HG03045 (cell line): ENCODE results near the gene GDPD3.
"Not testable (repeated sequence)": the region's sequence is repeated elsewhere in the genome, so short reads cannot be mapped to it uniquely, and the experiment has no call there.

ENCODE experiments used
- ATAC-seq: cut with Tn5 transposase; IDR thresholded peaks from one replicate; pipeline ENCODE4 v1.9.1; 2021; ENCODE audit warnings: mild to moderate bottlenecking, moderate library complexity; ENCODE audit not compliant: unreplicated experiment

Gene GDPD3

DNA sequence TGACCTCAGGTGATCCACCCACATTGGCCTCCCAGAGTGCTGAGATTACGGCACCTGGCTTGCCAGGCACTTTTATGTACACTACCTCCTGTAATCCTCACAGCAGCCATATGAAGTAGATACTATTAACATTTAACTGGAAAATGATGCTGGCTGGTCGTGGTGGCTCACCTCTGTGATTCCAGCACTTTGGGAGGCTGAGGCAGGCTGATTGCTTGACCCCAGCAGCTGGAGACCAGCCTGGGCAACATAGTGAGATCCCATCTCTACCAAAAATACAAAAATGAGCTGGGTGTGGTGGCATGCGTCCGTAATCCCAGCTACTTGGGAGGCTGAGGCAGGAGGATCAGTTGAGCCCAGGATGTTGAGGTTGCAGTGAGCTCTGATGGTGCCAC is 11.6 kb upstream of the GDPD3 start:
- no peak for ATAC-seq

DNA sequence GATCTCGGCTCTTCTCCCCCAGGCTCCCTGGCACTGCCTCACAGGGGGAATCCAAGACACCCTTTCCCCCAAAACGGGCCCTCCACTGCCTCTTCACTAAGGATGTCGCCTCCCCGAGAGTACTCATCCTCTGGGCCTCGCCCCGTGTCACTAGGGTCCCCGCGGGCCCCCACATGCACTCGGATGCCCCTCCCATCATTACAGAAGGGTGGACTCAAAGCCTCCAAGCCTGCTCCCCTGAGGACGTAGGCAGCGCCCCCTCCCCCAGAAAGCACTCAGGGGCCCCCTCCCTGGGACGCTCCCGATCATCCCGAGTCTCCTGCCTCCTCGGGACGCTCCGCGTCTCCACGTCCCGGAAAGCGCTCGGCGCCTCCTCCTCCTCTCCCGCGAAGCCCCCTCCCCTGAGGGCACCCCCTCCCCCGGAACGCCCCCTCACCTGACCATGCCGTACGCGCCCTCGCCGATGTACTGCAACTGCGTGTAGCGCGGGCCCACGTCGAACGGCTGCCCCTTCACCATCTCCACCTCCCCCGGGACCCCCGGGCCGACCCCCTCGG is 9.3 kb upstream of the GDPD3 start:
- ATAC-seq: no peak

DNA sequence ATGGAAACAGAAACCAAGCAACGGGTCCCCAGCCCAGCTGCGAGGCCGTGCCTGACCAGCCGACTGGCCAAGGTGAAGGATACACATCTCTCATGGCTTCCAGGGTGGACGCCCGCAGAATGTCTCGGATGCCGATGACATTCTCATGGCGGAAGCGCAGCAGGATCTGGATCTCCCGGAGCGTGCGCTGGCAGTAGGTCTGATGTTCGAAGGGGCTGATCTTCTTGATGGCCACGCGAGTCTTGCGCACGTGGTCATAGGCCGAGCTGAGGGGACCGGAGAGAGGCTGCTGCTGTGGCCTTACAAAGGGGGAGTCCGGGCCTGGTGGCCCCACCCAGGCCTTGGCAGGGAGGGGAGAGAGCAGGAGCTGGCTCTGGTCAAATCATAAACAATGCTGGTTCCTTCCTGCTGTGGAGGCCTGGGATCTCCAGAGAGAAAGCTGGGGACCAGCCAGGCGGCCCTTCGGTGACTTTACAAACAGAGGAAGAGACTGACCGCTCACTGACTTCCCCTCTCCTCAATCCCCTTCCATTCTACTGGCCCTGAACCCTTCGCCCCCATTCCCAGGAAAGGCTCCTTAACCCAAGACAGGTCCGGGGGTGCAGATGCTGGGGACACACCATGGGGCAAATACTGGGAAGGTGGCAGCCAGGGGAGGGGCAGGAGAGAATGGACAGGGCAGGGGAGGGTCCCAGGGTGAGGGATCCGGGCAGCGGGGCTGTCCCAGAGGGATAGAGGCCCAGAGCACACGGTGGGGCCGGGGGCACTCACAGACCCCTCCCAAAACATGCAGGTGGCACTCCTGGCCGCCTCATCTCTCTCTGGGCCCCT is 8.6 kb upstream of the GDPD3 start:
- no peak for ATAC-seq

DNA sequence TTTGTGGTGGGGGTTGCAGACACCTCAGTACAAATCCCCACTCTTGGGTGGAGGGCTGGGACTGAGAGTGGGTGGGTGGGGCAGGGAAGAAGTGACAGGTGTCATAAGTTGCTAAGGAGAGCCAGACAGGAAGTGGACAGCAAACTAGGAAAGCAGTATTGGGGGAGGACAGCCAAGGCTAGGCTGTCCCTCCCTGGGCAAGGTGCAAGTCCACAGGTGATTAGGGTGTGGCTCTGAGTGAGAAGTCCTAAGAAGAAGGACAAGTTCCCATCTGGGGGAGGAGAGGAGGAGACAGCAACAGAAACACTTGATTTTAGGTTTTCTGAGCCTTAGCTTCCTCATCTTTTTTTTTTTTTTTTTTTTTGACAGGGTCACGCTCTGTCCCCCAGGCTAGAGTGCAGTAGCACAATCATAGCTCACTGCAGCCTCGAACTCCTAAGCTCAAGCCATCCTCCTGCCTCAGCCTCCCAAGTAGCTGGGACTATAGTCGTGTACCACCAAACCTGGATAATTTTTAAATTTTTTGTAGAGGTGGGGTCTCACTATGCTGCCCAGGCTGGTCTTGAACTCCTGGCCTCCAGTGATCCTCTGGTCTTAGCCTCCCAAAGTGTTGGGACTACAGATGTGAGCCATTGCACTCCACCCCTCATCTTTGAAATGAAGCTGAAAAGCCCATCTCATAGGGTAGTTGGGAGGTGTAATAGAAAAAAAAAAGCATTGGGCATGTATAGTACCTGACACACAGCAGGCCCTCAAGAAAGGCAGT is 7.2 kb upstream of the GDPD3 start:
- no peak for ATAC-seq

DNA sequence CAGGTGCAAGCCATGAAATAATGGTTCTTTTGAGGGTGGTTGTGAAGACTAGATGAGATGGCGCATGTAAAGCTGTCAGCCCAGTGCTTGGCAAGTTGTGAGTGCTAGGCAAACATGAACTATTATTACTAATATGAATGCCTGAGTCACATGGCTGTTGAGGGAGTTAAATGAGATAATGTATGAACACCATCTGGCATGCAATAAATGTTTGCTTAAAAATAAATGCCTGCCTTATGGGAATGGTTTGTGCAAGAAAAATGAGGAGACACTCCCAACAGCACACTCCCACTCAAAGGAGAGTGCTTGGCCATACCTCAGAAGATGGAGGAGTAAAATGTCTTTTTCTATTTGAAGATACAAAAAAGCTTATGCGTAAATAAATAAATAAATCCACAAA is 6.1 kb upstream of the GDPD3 start:
- no peak for ATAC-seq

DNA sequence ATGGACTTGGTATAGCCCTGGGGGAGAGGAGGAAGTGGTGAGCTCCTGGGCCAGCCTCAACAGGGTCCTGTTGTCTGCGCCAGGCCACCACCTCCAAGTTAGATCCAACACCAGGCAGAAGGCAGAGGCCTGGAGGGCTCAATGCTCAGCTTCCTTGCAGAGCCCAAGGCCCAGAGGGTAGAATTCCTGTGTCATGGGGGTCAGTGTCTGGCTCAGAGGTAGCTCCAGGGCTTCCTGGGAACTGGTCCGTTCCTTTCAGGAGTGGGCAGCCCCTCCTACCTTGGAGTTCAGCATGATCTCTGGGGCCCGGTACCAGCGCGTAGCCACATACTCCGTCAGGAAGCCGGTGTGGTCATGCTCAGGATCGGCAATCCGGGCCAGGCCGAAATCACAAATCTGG is 4.4 kb upstream of the GDPD3 start:
- ATAC-seq: no peak

DNA sequence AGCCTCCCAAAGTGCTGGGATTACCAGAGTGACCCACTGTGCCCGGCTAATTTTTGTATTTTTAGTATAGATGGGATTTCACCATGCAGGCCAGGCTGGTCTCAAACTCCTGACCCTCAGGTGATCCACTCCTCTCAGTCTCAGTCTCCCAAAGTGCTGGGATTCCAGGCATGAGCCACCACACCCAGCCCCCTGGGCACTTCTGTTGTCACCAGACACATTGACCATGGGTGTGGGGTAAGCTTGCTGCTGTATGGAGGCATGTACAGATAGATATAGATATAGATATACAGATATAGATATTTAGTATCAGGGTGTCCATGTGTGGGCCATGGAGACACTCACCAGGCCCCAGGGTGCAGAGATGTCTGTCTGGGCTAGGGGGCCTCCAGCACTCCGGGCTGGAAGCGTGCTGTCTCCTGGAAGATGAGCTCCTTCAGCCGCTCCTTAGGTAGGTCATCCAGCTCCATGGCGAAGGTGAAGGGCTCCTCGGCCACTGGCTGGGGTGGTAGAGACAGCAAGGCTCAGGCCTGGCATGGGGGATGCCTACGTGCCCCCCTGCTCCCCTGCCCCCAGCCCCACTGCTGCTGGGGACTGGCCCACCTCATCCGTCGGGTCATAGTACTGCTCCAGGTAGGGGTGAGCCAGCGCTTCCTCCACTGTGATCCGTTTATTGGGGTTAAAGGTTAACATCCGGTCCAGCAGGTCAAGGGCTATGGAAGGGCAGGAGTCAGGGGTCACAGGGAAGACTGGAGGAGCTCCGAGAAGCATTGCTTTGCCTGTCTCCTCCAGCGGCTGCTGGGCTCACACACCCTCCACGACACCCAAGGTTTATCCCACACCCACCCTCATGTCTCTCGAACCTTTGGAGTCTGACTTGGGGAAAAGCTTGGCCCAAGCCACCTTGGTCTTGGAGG is 3.2 kb upstream of the GDPD3 start:
- ATAC-seq: no peak

DNA sequence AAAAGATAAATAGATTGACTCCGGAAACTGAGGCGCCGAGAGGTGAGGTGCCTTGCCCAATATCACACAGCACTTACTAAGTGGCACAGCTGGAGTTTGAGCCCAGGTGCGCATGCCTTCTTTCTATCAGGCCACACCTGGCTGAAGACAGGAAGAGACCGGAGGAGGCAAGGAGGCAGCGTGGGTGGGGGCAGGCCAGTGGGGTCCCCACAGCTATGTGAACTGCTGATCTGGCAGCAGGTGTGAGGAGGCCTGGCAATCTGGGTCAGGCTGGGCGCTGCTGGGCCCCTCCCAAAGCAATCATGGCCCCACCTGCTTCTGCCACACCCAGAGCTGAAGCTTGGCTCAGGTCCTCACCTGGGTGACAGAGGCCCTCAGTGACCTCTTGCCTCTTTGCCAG is 1.9 kb upstream of the GDPD3 start:
- no peak for ATAC-seq

DNA sequence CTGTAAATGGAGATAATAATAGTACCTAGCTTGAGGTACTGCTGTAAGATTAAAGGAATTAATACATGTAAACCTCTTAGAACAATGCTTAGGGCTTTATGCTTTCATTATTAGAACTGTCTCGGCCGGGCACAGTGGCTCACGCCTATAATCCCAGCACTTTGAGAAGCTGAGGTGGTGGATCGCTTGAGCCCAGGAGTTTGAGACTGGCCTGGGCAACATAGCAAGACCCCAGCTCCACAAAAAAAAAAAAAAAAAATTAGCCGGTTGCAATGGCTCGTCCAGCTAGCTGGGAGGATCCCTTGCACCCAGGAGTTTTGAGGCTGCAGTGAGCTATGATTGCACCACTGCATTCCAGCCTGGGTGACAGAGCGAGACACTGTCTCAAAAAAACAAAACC is 1.5 kb upstream of the GDPD3 start:
- ATAC-seq: not testable (repeated sequence)

DNA sequence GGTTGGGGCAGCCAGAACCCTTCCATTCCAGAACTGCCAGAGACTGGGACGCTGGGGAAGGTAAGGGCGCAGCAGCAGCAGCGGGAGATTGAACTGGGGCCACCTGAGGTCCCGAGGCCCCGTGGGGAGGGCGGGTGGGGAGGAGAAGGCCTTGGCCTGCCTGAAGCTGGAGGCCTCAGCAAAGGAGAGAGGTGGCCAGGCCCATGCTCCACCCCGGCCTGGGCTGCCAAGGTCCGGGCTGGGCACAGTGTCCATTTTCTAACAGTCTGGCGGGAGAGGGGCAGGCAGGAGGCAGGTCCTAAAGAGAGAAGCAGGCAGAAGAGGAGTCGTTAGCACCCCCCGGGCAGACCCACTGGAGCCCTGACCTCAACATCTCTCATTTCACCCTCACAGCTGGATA is 1.1 kb upstream of the GDPD3 start:
- no peak for ATAC-seq

DNA sequence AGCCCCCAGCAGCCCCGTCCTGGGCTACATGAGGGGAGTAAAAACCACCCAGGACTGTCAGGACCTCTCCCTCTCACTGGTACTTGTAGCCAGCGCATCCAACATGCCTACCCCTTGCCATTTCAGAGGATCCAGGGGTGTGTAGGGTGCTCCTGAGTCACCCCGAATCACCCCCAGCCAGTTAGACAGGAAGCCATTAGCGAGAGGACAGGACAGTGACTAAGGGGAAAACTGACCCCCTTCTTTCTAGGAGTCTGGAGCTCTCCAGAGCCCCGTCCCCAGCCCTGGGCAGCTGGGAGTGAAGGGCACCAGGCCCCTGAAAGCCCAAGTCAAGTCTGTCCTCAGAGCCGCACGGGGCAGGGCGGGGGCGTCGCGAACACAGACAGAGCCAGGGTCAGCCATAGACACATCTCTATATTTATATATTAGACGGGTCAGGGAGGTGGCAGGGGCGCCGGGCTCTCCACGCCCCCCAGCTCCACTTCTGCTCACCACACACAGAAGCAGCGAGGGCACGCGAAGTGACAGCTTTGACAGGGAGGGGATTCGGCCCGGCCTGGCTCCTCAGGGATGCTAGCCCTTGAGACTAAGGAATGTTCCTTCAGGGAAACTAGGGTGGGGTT is 485 bp upstream of the GDPD3 start:
- ATAC-seq: no peak

DNA sequence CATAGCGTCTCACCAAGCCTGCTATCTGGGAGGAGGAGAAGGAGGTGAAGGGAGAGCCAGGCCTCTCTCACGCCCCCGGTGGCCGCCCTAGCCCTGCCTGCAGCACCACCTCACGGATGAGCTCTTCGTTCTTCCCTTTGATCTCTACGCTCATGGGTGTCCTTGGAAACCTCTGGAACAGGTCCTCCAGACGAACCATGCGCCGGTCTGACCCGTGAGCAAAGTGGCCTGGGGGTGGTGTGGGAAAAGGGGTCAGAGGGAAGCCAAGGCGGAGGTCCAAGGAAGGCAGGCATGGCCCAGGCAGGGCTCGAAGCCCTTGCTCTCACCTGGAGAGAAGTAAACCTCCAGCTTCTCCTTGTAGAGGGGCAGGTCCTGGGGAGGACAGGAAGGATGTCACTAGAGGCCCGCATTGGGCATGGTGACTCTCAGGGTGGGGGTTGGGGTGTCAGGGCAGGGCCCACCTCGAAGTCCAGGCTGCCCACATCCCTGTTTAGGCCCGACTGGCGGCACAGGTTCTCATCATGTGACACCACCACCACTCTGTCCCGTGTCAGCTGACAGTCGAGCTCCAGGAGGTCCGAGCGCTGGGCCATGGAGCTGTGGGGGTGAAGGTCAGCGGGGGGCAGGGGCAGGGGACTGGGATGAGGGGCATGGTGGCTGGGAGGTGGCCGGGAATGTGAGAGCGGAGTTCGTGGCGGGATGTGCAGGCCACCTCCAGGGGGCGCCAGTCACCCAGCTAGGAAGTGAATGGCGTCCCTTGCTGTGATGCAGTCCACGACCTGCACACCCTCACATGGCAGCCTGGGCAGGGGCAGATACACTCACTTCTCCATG is 923 bp downstream of the GDPD3 start:
- ATAC-seq: no peak

DNA sequence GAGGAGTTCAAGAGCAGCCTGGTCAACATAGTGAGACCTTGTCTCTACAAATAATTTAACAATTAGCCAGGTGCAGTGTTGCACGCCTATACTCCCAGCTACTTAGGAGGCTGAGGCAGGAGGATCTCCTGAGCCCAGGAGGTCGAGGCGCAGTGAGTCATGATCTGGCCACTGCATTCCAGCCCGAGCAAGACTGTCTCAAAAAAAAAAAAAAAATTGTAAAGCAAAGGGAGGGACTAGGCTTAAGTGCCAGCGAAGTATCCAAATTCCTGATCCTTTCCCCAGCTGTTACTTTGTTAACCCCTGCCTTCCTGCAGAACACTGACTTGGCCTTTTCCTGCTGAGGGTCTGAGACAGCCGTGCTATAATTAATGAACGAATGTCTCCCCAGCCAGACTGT is 2.7 kb downstream of the GDPD3 start:
- ATAC-seq: no peak

DNA sequence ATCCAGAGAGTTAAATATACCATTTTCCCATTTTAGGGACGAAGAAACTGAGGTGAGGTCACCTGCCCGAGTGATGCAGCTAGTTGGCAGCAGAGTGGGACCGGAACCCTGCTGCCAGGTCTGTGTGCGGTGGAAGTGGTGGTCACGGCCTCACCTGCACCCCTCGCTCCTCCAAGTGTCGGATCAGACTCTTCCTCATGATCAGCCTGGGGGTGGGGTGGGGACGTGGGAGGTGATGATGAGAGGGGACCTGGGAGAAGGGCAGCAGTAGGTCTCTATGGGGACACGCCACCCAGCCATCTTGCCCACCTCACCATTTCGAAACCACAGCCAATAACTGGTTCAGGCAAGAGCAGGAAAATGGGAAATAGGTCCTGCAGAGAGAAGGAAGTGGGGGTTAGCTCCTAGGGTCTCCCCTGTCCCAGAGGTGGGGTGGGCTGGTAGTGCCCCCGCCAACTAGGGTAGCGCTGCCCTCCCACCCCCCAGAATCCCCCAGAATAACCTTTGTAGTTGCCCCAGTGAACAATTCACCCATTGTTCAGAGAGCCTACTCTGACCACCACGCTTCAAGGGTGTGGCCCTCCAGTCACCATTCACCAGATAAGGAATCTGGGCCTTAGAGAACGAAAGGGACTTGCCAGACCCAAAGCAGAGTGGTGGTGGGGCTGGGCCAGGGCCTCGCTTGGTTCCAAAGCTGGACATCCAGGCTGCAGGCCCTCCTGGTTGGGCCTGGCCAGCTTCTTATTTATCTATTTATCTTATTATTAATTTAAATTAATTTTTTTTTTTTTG is 5.1 kb downstream of the GDPD3 start:
- no peak for ATAC-seq

DNA sequence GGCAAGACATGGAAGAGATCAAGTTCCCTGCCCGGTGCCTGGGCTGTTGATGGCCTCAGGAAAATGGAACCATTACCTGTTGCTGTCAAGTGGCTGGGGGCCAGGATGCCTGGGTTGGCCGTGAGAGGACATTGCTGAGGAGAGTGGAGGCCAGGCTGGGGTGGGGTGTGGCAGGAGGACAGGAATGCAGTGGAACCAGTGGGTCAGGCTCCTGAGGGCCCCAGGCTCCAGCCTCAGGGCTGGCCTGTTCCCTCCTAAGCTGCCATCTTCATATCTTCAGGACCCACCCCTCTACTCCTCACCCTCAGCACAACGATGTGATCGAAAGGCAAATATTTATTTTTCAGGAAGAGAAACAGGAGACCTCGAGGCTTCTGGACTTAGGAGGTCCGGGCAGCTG is 8.8 kb downstream of the GDPD3 start:
- ATAC-seq: no peak

DNA sequence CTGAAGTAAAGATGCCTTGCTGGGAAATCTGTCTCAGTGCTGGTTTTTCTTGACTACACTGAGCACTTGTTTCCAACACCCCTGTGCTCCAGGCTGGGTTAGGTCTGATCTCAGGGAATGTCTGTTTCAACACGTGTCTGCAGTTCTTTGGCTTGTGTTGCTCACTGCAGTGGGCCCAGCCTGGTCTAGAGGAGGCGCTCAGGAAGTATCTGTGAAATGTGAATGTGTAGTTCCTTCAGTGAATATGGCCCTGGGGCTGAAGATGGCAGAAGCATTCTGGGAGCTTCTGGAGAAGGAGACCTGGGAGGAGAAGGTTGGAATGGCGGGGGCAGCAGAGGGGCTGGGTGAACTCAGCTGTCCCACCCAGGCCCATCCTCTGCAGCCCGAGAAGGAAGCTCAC is 9.2 kb downstream of the GDPD3 start:
- no peak for ATAC-seq

DNA sequence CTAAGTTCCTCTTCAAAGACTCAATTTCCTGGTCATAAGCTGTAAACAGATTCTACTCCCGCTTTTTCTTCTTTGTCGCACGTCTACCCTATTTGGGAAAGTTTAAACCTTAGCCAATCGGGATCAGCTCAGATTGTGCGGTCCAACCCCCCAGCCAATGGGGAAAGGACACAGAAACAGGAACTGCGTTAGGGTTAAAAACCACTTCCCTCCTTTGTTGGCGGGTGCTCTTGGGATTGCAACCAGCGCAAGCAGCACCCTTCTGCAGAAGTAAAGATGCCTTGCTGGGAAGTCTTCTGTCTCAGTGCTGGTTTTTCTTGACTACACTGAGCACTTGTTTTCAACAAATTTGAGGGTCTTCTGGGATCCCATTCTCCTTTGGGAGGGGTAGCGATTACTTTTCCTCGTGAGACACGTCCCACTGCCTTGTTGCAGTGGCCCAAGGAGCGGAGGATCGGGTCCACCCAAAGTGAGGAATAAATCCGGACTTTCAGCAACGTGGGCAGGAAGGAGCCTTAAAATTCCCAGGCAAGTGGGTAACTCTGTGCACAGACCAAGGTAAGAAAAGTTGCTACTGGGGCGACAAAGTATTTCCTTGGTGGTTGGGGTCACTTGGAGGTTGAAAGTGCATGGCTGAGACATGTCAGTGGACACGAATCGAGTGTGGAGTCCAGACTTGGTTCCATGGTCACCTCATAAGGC is 16.3 kb downstream of the GDPD3 start:
- ATAC-seq: no peak

DNA sequence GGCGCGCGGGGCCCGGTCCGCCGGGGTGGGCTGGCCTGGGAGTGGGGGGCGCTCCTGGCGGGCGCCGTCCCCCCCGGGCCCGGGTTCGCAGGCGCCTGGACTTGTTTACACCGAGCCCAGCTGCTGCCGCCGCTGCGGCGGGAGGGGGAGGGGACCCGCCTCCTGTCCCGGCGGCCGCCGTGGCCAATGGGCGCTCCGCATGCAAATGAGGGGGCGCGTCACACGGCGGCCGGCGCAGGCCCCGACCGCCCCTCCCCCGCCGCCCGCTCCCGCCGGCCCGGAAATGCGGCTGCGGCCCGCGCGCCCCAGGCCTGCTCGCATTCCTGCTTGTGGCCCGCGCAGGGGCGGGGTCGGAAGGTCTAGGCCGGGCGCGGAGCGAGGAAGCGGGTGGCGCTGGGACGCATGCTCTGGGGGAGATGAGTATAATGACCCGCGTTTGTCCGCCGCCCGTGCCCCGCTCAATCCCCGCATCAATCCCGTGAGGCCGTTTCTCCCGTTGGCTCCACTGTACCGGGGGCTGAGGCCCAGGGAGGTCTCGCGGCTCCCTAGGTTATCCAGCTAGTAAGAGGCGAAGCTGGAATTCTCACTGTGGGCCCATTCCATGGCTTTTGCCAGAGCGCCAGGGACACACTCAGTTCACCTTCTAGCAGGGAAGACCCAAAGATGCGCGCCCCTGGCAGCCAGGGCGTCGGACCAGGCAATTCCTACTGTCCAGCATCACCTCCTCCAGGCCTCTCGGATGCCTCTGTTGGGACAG is 17.1 kb downstream of the GDPD3 start, which contains the start of gene YPEL3:
TSS of gene YPEL3 (minus strand) at position 109 of the 757 bp plus-strand sequence. CDS start 731 bp downstream, outside the sequence.
- ATAC-seq: peak; percentile 55
